ENCODE measurements around the gene GMPR. TPM values are rescaled to one million over a fixed set of nuclear protein-coding genes. Genes with fewer than 3 reads are reported as not detected.

The GMPR gene
- polyA plus RNA-seq, 1 donor (not counting 4 experiments of a cell fraction or from before 2014, with no cell fraction given) = 0.50 TPM

DNA sequence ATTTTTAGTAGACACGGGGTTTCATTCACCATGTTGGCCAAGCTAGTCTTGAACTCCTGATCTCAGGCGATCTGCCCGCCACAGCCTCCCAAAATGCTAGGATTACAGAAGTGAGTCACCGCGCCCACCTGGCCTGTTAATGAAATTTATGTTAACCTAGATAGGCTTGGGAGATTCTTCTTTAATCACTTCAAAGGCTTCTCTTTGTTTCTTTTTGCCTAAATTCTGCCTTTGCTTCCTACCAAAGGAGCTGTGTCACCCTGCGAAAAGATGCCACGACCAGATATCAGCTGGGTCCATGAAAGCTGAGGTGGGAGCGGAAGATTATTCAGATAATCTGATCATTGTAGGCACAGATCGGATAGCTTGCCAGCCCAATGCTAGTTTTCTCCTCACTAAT lies 75.3 kb downstream of the GMPR start:
- no peak overlapping the region for H3K4me3 ChIP-seq (ENCODE audit: control insufficient read depth in 2 of 3, extremely low read depth in 1 of 3, insufficient read depth in 2 of 3, low read depth in 1 of 3, low read length in 3 of 3)
- dilution Hi-C loops (cut with MboI; ENCODE audit: extremely low pct_ligation_motif_present, low sequenced_read_pairs) = no loop called here
- H3K9me3 ChIP-seq (ENCODE audit: control insufficient read depth, low read depth, low read length) = no peaks in the 10 kb centered on the region
- H3K4me1 ChIP-seq (ENCODE audit: control insufficient read depth, extremely low read depth, insufficient read depth, low read length) = peaks cover 10% of the 10 kb centered on the region
- no peaks in the 10 kb centered on the region for H3K79me2 ChIP-seq (ENCODE audit: control insufficient read depth, insufficient read depth, low read length)
- H3K4me2 ChIP-seq (ENCODE audit: control insufficient read depth, extremely low read depth, insufficient read depth, low read depth, low read length) = no peak overlapping the region
- H3K27ac ChIP-seq (ENCODE audit: control insufficient read depth, insufficient read depth, low read length) = no peak overlapping the region
- H4K20me1 ChIP-seq (ENCODE audit: control insufficient read depth, extremely low read depth, insufficient read depth, low read length) = no peaks in the 10 kb centered on the region
- no peaks in the 10 kb centered on the region for H3K36me3 ChIP-seq (ENCODE audit: control insufficient read depth in 2 of 2, extremely low read depth in 1 of 2, insufficient read depth in 2 of 2, low read length in 2 of 2)
- H3K9ac ChIP-seq (ENCODE audit: control insufficient read depth, extremely low read depth, insufficient read depth, low read length) = no peak overlapping the region
- TF ChIP-seq, protein P1, sequence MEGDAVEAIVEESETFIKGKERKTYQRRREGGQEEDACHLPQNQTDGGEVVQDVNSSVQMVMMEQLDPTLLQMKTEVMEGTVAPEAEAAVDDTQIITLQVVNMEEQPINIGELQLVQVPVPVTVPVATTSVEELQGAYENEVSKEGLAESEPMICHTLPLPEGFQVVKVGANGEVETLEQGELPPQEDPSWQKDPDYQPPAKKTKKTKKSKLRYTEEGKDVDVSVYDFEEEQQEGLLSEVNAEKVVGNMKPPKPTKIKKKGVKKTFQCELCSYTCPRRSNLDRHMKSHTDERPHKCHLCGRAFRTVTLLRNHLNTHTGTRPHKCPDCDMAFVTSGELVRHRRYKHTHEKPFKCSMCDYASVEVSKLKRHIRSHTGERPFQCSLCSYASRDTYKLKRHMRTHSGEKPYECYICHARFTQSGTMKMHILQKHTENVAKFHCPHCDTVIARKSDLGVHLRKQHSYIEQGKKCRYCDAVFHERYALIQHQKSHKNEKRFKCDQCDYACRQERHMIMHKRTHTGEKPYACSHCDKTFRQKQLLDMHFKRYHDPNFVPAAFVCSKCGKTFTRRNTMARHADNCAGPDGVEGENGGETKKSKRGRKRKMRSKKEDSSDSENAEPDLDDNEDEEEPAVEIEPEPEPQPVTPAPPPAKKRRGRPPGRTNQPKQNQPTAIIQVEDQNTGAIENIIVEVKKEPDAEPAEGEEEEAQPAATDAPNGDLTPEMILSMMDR (optimal IDR thresholded peaks at IDR 0.05 in 1 of 3, IDR thresholded peaks at IDR 0.05 in 1 of 3, conservative IDR thresholded peaks at IDR 0.05 in 1 of 3; ENCODE audit: extremely low read depth in 1 of 3, insufficient read depth in 2 of 3, low read length in 3 of 3) = no peak
- TF ChIP-seq EZH2 (IDR thresholded peaks at IDR 0.05; ENCODE audit: low read length) = no peak
- DNase-seq (ENCODE audit: low read depth, low spot score) = no peak
- H3K27me3 ChIP-seq (ENCODE audit: control insufficient read depth, extremely low read depth, insufficient read depth, low read length) = no peaks in the 10 kb centered on the region
- H3K9me1 ChIP-seq (ENCODE audit: control insufficient read depth, extremely low read depth, insufficient read depth, low read length) = no peaks in the 10 kb centered on the region
- no peak overlapping the region for H2AFZ ChIP-seq (ENCODE audit: control insufficient read depth, low read length)
- FAIRE-seq = no peak

DNA sequence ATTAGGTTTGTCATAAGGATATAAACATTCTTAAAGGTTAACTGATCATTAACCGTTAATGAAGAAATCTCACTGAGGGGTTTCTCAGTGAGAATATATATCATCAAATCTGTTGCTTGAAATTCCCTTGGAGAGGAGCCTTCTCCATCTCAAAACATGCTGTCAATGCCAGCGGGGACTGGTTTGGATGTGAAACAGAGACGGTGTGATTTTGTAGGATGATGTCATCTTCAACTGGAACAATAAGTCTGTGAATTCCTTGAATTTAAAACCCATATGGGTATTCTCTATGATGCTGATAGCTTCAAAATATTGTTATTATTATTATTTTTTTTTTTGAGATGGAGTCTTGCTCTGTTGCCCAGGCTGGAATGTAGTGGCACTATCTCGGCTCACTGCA lies 75.9 kb downstream of the GMPR start:
- Histone ChIP-seq H3K27ac (ENCODE audit: control insufficient read depth, insufficient read depth, low read length) (no peak overlapping the region), H3K9me1 (ENCODE audit: control insufficient read depth, extremely low read depth, insufficient read depth, low read length) (no peaks in the 10 kb centered on the region), H3K4me2 (ENCODE audit: control insufficient read depth, extremely low read depth, insufficient read depth, low read depth, low read length) (no peak overlapping the region), H3K36me3 (ENCODE audit: control insufficient read depth in 2 of 2, extremely low read depth in 1 of 2, insufficient read depth in 2 of 2, low read length in 2 of 2) (no peaks in the 10 kb centered on the region), H3K79me2 (ENCODE audit: control insufficient read depth, insufficient read depth, low read length) (no peaks in the 10 kb centered on the region), H4K20me1 (ENCODE audit: control insufficient read depth, extremely low read depth, insufficient read depth, low read length) (no peaks in the 10 kb centered on the region), H3K9me3 (ENCODE audit: control insufficient read depth, low read depth, low read length) (no peaks in the 10 kb centered on the region), H2AFZ (ENCODE audit: control insufficient read depth, low read length) (no peak overlapping the region), H3K27me3 (ENCODE audit: control insufficient read depth, extremely low read depth, insufficient read depth, low read length) (no peaks in the 10 kb centered on the region), H3K9ac (ENCODE audit: control insufficient read depth, extremely low read depth, insufficient read depth, low read length) (no peak overlapping the region), H3K4me1 (ENCODE audit: control insufficient read depth, extremely low read depth, insufficient read depth, low read length) (peaks cover 14% of the 10 kb centered on the region), H3K4me3 (ENCODE audit: control insufficient read depth in 2 of 3, extremely low read depth in 1 of 3, insufficient read depth in 2 of 3, low read depth in 1 of 3, low read length in 3 of 3) (no peak overlapping the region)
- dilution Hi-C loops (cut with MboI; ENCODE audit: extremely low pct_ligation_motif_present, low sequenced_read_pairs) = no loop called here
- TF ChIP-seq, protein P1 (optimal IDR thresholded peaks at IDR 0.05 in 1 of 3, IDR thresholded peaks at IDR 0.05 in 1 of 3, conservative IDR thresholded peaks at IDR 0.05 in 1 of 3; ENCODE audit: extremely low read depth in 1 of 3, insufficient read depth in 2 of 3, low read length in 3 of 3) = no peak
- FAIRE-seq (no peak), DNase-seq (ENCODE audit: low read depth, low spot score) (no peak)

Data from keratinocyte (primary cell).